B cell (primary cell): ENCODE data around the gene CPLANE1. TPM values are rescaled to one million over a fixed set of nuclear protein-coding genes. Genes with fewer than 3 reads are reported as not detected.

Experiments used
- ATAC-seq: fragments of 200-7000 bp; cut with Tn5 transposase; one replicate; pipeline ENCODE4 v1.10.0; 2021; ENCODE audit warnings: low read depth, mild to moderate bottlenecking, moderate number of reproducible peaks, moderate library complexity
- CTCF ChIA-PET: fragments of 350-600 bp; sonication (Branson Sonifier 250); formaldehyde crosslinking; loops from one replicate; lab custom pipeline; 2021; ENCODE audit warnings: antibody characterized with exemption, inconsistent platforms; lab: Charles Lee
- POLR2A ChIA-PET: fragments of 350-600 bp; sonication (Branson Sonifier 250); formaldehyde crosslinking; loops from one replicate; lab custom pipeline; 2021; ENCODE audit warnings: antibody characterized with exemption; lab: Charles Lee
- DNase-seq: peaks from one replicate; pipeline ENCODE4 v3.0.0; 2013
- H2AFZ ChIP-seq: 2 replicates; pipeline ENCODE4 v1.6.1; 2012; ENCODE audit warnings: mild to moderate bottlenecking, low read depth, low read length; ENCODE audit not compliant: insufficient read depth, poor library complexity, severe bottlenecking
- H3K27ac ChIP-seq, 2 donors: 1 replicate in 1 of 2; 2 replicates in 1 of 2; pipeline ENCODE4 v1.5.1; 2012 to 2013; ENCODE audit warnings: low read length in 2 of 2, mild to moderate bottlenecking in 2 of 2, moderate library complexity in 1 of 2
- H3K27me3 ChIP-seq, 4 experiments: fragments of 200-600 bp in 1 of 4; sonication (generic) in 1 of 4; replicated peaks in 1 of 4; 1 replicate in 2 of 4; 2 replicates in 2 of 4; pipeline versions ENCODE4 v1.6.1 to v1.7.0; 2013 to 2016; ENCODE audit warnings: low read length in 3 of 4, mild to moderate bottlenecking in 2 of 4, mixed read lengths in 1 of 4, moderate library complexity in 1 of 4; ENCODE audit not compliant: insufficient read depth in 4 of 4, control insufficient read depth in 3 of 4; ENCODE audit errors: control extremely low read depth in 1 of 4
- H3K36me3 ChIP-seq, 2 experiments: replicated peaks in 1 of 2; 1 replicate in 1 of 2; 2 replicates in 1 of 2; pipeline versions ENCODE4 v1.6.1 to v1.7.1; 2013; ENCODE audit warnings: low read length in 1 of 2; ENCODE audit not compliant: insufficient read depth in 2 of 2, control insufficient read depth in 1 of 2; ENCODE audit errors: control extremely low read depth in 1 of 2, extremely low read depth in 1 of 2
- H3K4me1 ChIP-seq, 2 donors: fragments of 200-600 bp in 1 of 2; sonication (generic) in 1 of 2; 1 replicate in 1 of 2; 2 replicates in 1 of 2; pipeline versions ENCODE4 v1.5.1 to v1.6.1; 2013 to 2017; ENCODE audit warnings: low read length in 2 of 2; ENCODE audit not compliant: control insufficient read depth in 2 of 2, insufficient read depth in 2 of 2
- H3K4me2 ChIP-seq: replicated peaks from 2 replicates; pipeline ENCODE3; 2012; ENCODE audit warnings: mild to moderate bottlenecking, low read depth, low read length; ENCODE audit not compliant: poor library complexity, severe bottlenecking
- H3K4me3 ChIP-seq, 5 experiments: fragments of 200-600 bp in 1 of 5; sonication (generic) in 1 of 5; 1 replicate in 3 of 5; 2 replicates in 2 of 5; pipeline versions ENCODE4 v1.5.1 to v1.7.0; 2011 to 2016; ENCODE audit warnings: low read length in 4 of 5, mild to moderate bottlenecking in 4 of 5, low read depth in 2 of 5, control low read depth in 1 of 5, moderate library complexity in 1 of 5; ENCODE audit not compliant: insufficient read depth in 1 of 5; ENCODE audit errors: control extremely low read depth in 1 of 5, extremely low read depth in 1 of 5
- H3K79me2 ChIP-seq: fragments of 200-600 bp; sonication (generic); one replicate; pipeline ENCODE4 v1.6.0; 2016; ENCODE audit warnings: low read length; ENCODE audit not compliant: control insufficient read depth, insufficient read depth
- H3K9ac ChIP-seq: fragments of 200-600 bp; sonication (generic); 2 replicates; pipeline ENCODE4 v1.6.1; 2017; ENCODE audit warnings: mild to moderate bottlenecking, low read length, moderate library complexity
- H3K9me3 ChIP-seq, 3 donors: one replicate each; pipeline versions ENCODE4 v1.6.1 to v1.7.1; 2013; ENCODE audit warnings: low read length in 2 of 3; ENCODE audit not compliant: control insufficient read depth in 2 of 3, insufficient read depth in 1 of 3; ENCODE audit errors: control extremely low read depth in 1 of 3
- H4K20me1 ChIP-seq: 2 replicates; pipeline ENCODE4 v1.6.0; 2012; ENCODE audit warnings: mild to moderate bottlenecking, low read length; ENCODE audit not compliant: insufficient read depth, control insufficient read depth, poor library complexity, severe bottlenecking
- H3K27ac Mint-ChIP-seq: one replicate; pipeline ENCODE4 v1.8.0; 2021; ENCODE audit warnings: mixed read lengths
- H3K27me3 Mint-ChIP-seq: one replicate; pipeline ENCODE4 v1.8.0; 2021; ENCODE audit warnings: mixed read lengths
- H3K4me1 Mint-ChIP-seq: one replicate; pipeline ENCODE4 v1.8.0; 2021; ENCODE audit warnings: mixed read lengths
- H3K4me3 Mint-ChIP-seq: one replicate; pipeline ENCODE4 v1.8.0; 2021; ENCODE audit warnings: mixed read lengths
- H3K9me3 Mint-ChIP-seq: one replicate; pipeline ENCODE4 v1.8.0; 2022; ENCODE audit warnings: mixed read lengths; ENCODE audit not compliant: insufficient read depth
- EZH2 ChIP-seq: IDR thresholded peaks from 2 replicates; pipeline ENCODE4 v1.6.1; 2012; ENCODE audit warnings: borderline replicate concordance, low read depth, mild to moderate bottlenecking, moderate library complexity, low read length; ENCODE audit not compliant: insufficient read depth, poor library complexity, severe bottlenecking
- WGBS: methylation state at CpG from one replicate; pipeline ENCODE4 v1.1.5; 2013; ENCODE audit warnings: missing lambda C conversion rate; ENCODE audit not compliant: insufficient coverage; 5-methylcytosine and 5-hydroxymethylcytosine counted together
- intact Hi-C: fragments of 100-400 bp; cut with micrococcal nuclease; formaldehyde crosslinking; loops from one replicate; pipeline ENCODE4 v1.10.0; 2022
- polyA plus RNA-seq: library from polyadenylated mRNA; depleted of rRNA; stranded (reverse); fragments of >200 nt; gene quantifications from 2 replicates; pipeline ENCODE4 v1.2.3, GENCODE V29; 2012
- total RNA-seq, 2 donors: library from RNA; stranded (reverse); fragments of 120-200 nt in 1 of 2; gene quantifications; 1 replicate in 1 of 2; 2 replicates in 1 of 2; pipeline versions ENCODE4 v1.2.3 to v1.2.4, GENCODE V29; 2013 to 2022
- TF ChIP-seq, protein P1 (sequence below): fragments of 200-600 bp; IDR thresholded peaks from one replicate; pipeline ENCODE4 v1.8.0; 2022; ENCODE audit warnings: antibody characterized with exemption, mild to moderate bottlenecking

The CPLANE1 gene
- total and polyA plus RNA-seq, 2 donors (not counting 1 experiment from before 2014, with no cell fraction given), result 1.9 to 17.9 TPM

DNA sequence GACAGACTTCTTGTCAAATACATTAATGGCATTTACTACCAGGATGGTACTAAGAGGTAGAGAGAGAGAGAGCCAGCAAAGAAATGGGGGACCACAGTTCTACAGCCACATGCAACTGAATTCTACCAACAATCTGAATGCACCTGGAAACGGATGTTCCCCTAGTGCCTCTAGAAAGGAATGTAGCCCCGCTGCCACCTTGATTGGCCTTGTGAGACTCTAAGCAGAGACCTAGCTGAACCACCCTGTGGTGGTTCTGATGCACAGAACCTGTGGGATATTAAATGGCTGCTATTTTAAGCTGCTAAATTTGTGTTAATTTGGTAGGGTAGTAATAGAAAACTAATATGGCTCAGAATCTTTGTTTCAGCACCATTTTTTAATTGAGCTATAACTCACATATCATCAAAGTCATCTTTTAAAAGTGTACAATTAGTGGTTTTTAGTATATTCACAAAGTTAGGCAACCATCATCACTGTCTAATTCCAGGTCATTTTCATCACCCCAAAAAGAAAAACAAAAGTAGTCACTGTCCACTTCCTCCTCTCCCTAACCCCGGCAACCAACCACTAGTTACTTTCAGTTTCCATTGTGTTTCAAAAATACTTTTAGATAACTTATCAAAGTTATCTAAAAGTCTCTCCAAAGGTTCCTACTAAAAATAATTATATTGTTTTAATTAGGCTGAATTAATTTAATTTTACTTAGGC is 51.7 kb downstream of the CPLANE1 start:
- H4K20me1 ChIP-seq, result no peaks in the 10 kb centered on the region
- H3K4me1 Mint-ChIP-seq, result peaks cover 15% of the 10 kb centered on the region
- ChIA-PET CTCF (no interaction called here), POLR2A (no interaction called here)
- H3K9me3 ChIP-seq, result no peaks in the 10 kb centered on the region
- peak overlapping the region; percentile 84 for H3K4me3 Mint-ChIP-seq
- intact Hi-C loops, result no loop called here
- H3K36me3 ChIP-seq, result peaks cover 0 to 3% of the 10 kb centered on the region in 2 experiments
- H3K27me3 ChIP-seq, result no peaks in the 10 kb centered on the region
- 100% methylated on average over 2 of the region's 3 CpGs for WGBS
- peak; percentile 56 for ATAC-seq
- H3K9me3 Mint-ChIP-seq, result no peaks in the 10 kb centered on the region
- H3K4me2 ChIP-seq, result peak overlapping the region; percentile 68
- H3K27ac Mint-ChIP-seq, result peak overlapping the region; percentile 89
- peak overlapping the region; percentile 78 for H2AFZ ChIP-seq
- peak overlapping the region in 4 of 5 experiments; percentile 37 to 56 (median 38) for H3K4me3 ChIP-seq
- peaks cover 10 to 12% of the 10 kb centered on the region in 2 donors for H3K4me1 ChIP-seq
- H3K27me3 Mint-ChIP-seq, result no peaks in the 10 kb centered on the region
- peak; percentile 48 for DNase-seq
- peak overlapping the region; percentile 47 for H3K9ac ChIP-seq
- no peaks in the 10 kb centered on the region for H3K79me2 ChIP-seq
- TF ChIP-seq, protein P1, sequence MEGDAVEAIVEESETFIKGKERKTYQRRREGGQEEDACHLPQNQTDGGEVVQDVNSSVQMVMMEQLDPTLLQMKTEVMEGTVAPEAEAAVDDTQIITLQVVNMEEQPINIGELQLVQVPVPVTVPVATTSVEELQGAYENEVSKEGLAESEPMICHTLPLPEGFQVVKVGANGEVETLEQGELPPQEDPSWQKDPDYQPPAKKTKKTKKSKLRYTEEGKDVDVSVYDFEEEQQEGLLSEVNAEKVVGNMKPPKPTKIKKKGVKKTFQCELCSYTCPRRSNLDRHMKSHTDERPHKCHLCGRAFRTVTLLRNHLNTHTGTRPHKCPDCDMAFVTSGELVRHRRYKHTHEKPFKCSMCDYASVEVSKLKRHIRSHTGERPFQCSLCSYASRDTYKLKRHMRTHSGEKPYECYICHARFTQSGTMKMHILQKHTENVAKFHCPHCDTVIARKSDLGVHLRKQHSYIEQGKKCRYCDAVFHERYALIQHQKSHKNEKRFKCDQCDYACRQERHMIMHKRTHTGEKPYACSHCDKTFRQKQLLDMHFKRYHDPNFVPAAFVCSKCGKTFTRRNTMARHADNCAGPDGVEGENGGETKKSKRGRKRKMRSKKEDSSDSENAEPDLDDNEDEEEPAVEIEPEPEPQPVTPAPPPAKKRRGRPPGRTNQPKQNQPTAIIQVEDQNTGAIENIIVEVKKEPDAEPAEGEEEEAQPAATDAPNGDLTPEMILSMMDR, result no peak
- no peak for TF ChIP-seq EZH2
- peak overlapping the region; percentile 52 to 68 for H3K27ac ChIP-seq

GRCh38 chr5:37190592-37190991 is 58.6 kb downstream of the CPLANE1 start:
- Mint-ChIP-seq H3K4me3 (no peak overlapping the region), H3K27me3 (no peaks in the 10 kb centered on the region), H3K27ac (no peak overlapping the region), H3K9me3 (no peaks in the 10 kb centered on the region), H3K4me1 (no peaks in the 10 kb centered on the region)
- H3K27me3 ChIP-seq, result no peaks in the 10 kb centered on the region
- H3K79me2 ChIP-seq, result no peaks in the 10 kb centered on the region
- POLR2A ChIA-PET, result no interaction called here
- H3K9me3 ChIP-seq, result no peaks in the 10 kb centered on the region
- ATAC-seq (no peak), DNase-seq (no peak)
- TF ChIP-seq, protein P1, result no peak
- TF ChIP-seq EZH2, result no peak
- H3K27ac ChIP-seq, result no peak overlapping the region
- H3K36me3 ChIP-seq, result peaks cover 0 to 3% of the 10 kb centered on the region in 2 experiments
- intact Hi-C loops, result no loop called here
- no peak overlapping the region for H3K9ac ChIP-seq
- H3K4me1 ChIP-seq, result no peaks in the 10 kb centered on the region
- CTCF ChIA-PET, result no interaction called here
- H3K4me3 ChIP-seq, result no peak overlapping the region
- no peaks in the 10 kb centered on the region for H4K20me1 ChIP-seq
- no CpG with 5 or more reads among the region's 2 CpGs for WGBS
- no peak overlapping the region for H3K4me2 ChIP-seq
- H2AFZ ChIP-seq, result no peak overlapping the region
